SK-N-SH treated with all-trans-retinoic acid at 6 μM for 48 hours (cell line): Measurements from ENCODE around the gene LMF1.

Experiments used
- ATAC-seq: fragments of 200-7000 bp; cut with Tn5 transposase; 3 replicates; pipeline ENCODE4 v1.9.1; 2020; ENCODE audit warnings: mild to moderate bottlenecking, moderate library complexity
- ARNTL ChIP-seq: fragments of 450-650 bp; formaldehyde crosslinking; IDR thresholded peaks from 2 replicates; pipeline ENCODE4 v1.5.0; 2020; ENCODE audit warnings: low read depth, mild to moderate bottlenecking, moderate library complexity, borderline replicate concordance
- BACH2 ChIP-seq: fragments of 250-450 bp; sonication (Bioruptor Pico); IDR thresholded peaks from 2 replicates; pipeline ENCODE4 v1.9.0; 2021; ENCODE audit warnings: mild to moderate bottlenecking, borderline replicate concordance
- CSDC2 ChIP-seq: fragments of 250-450 bp; sonication (Bioruptor Pico); IDR thresholded peaks from 2 replicates; pipeline ENCODE4 v1.5.0; 2020; ENCODE audit warnings: mild to moderate bottlenecking, moderate library complexity
- ESRRG ChIP-seq: fragments of 250-450 bp; sonication (Bioruptor Pico); IDR thresholded peaks from 2 replicates; pipeline ENCODE4 v1.6.1; 2021; ENCODE audit warnings: mild to moderate bottlenecking
- GLIS3 ChIP-seq: fragments of 250-450 bp; sonication (Bioruptor Pico); IDR thresholded peaks from 2 replicates; pipeline ENCODE4 v1.5.0; 2020; ENCODE audit warnings: mild to moderate bottlenecking, moderate library complexity
- ISL1 ChIP-seq: fragments of 250-450 bp; sonication (Bioruptor Pico); IDR thresholded peaks from 2 replicates; pipeline ENCODE4 v2.1.2; 2022; ENCODE audit warnings: mild to moderate bottlenecking, moderate library complexity
- OSR1 ChIP-seq: fragments of 250-450 bp; sonication (Bioruptor Pico); IDR thresholded peaks from 2 replicates; pipeline ENCODE4 v1.8.0; 2022; ENCODE audit warnings: moderate library complexity, mild to moderate bottlenecking, inconsistent platforms
- PPARA ChIP-seq: fragments of 250-450 bp; sonication (Bioruptor Pico); IDR thresholded peaks from 2 replicates; pipeline ENCODE4 v1.5.0; 2020; ENCODE audit warnings: mild to moderate bottlenecking, borderline replicate concordance
- RARB ChIP-seq: fragments of 250-450 bp; sonication (Bioruptor Pico); IDR thresholded peaks from 2 replicates; pipeline ENCODE4 v1.8.0; 2021; ENCODE audit warnings: mild to moderate bottlenecking, moderate library complexity
- SNAI2 ChIP-seq: fragments of 250-450 bp; sonication (Bioruptor Pico); IDR thresholded peaks from 2 replicates; pipeline ENCODE4 v1.5.0; 2020; ENCODE audit warnings: mild to moderate bottlenecking, moderate library complexity
- TOX ChIP-seq: fragments of 250-450 bp; sonication (Bioruptor Pico); IDR thresholded peaks from 2 replicates; pipeline ENCODE4 v1.8.0; 2021; ENCODE audit warnings: mild to moderate bottlenecking, moderate library complexity, borderline replicate concordance
- TSHZ2 ChIP-seq: fragments of 250-450 bp; sonication (Bioruptor Pico); IDR thresholded peaks from 2 replicates; pipeline ENCODE4 v1.5.0; 2020; ENCODE audit warnings: mild to moderate bottlenecking, moderate library complexity
- ZC3H10 ChIP-seq: fragments of 250-450 bp; sonication (Bioruptor Pico); IDR thresholded peaks from 2 replicates; pipeline ENCODE4 v1.5.1; 2021; ENCODE audit warnings: mild to moderate bottlenecking, moderate library complexity
- ZFP3 ChIP-seq: fragments of 250-450 bp; sonication (Bioruptor Pico); IDR thresholded peaks from 2 replicates; pipeline ENCODE4 v1.5.0; 2020; ENCODE audit warnings: mild to moderate bottlenecking, moderate library complexity
- ZFP30 ChIP-seq: fragments of 450-650 bp; formaldehyde crosslinking; IDR thresholded peaks from 2 replicates; pipeline ENCODE4 v1.5.0; 2022; ENCODE audit warnings: mild to moderate bottlenecking, moderate library complexity
- ZNF565 ChIP-seq: fragments of 450-650 bp; formaldehyde crosslinking; conservative IDR thresholded peaks from 2 replicates; pipeline ENCODE4 v1.5.0; 2020; ENCODE audit warnings: low read depth, mild to moderate bottlenecking, moderate library complexity
- ZNF70 ChIP-seq: fragments of 450-650 bp; formaldehyde crosslinking; IDR thresholded peaks from 2 replicates; pipeline ENCODE4 v1.5.0; 2020; ENCODE audit warnings: mild to moderate bottlenecking, moderate library complexity
- TF ChIP-seq, protein P1 (sequence below): fragments of 250-450 bp; sonication (Bioruptor Pico); IDR thresholded peaks from 2 replicates; pipeline ENCODE4 v1.8.0; 2021; ENCODE audit warnings: low read depth, mild to moderate bottlenecking, moderate library complexity, borderline replicate concordance
- TF ChIP-seq, protein P2 (sequence below): fragments of 250-450 bp; sonication (Bioruptor Pico); IDR thresholded peaks from 2 replicates; pipeline ENCODE4 v1.8.0; 2020; ENCODE audit warnings: mild to moderate bottlenecking, moderate library complexity, borderline replicate concordance
- TF ChIP-seq, protein P3 (sequence below): fragments of 250-450 bp; sonication (Bioruptor Pico); IDR thresholded peaks from 2 replicates; pipeline ENCODE4 v1.5.1; 2021; ENCODE audit warnings: mild to moderate bottlenecking, moderate library complexity
- TF ChIP-seq, protein P4 (sequence below): fragments of 250-450 bp; sonication (Bioruptor Pico); IDR thresholded peaks from 2 replicates; pipeline ENCODE4 v1.5.1; 2020; ENCODE audit warnings: low read depth, mild to moderate bottlenecking, moderate library complexity

Gene LMF1

GRCh38 chr16:827513-827912 is 143.3 kb downstream of the LMF1 start:
- no peak for ATAC-seq
- TF ChIP-seq, protein P1, sequence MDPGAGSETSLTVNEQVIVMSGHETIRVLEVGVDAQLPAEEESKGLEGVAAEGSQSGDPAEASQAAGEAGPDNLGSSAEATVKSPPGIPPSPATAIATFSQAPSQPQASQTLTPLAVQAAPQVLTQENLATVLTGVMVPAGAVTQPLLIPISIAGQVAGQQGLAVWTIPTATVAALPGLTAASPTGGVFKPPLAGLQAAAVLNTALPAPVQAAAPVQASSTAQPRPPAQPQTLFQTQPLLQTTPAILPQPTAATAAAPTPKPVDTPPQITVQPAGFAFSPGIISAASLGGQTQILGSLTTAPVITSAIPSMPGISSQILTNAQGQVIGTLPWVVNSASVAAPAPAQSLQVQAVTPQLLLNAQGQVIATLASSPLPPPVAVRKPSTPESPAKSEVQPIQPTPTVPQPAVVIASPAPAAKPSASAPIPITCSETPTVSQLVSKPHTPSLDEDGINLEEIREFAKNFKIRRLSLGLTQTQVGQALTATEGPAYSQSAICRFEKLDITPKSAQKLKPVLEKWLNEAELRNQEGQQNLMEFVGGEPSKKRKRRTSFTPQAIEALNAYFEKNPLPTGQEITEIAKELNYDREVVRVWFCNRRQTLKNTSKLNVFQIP, result no peak
- TF ChIP-seq, protein P2, sequence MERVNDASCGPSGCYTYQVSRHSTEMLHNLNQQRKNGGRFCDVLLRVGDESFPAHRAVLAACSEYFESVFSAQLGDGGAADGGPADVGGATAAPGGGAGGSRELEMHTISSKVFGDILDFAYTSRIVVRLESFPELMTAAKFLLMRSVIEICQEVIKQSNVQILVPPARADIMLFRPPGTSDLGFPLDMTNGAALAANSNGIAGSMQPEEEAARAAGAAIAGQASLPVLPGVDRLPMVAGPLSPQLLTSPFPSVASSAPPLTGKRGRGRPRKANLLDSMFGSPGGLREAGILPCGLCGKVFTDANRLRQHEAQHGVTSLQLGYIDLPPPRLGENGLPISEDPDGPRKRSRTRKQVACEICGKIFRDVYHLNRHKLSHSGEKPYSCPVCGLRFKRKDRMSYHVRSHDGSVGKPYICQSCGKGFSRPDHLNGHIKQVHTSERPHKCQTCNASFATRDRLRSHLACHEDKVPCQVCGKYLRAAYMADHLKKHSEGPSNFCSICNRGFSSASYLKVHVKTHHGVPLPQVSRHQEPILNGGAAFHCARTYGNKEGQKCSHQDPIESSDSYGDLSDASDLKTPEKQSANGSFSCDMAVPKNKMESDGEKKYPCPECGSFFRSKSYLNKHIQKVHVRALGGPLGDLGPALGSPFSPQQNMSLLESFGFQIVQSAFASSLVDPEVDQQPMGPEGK, result no peak
- TF ChIP-seq ZNF70 (no peak), CSDC2 (no peak)
- TF ChIP-seq, protein P3, sequence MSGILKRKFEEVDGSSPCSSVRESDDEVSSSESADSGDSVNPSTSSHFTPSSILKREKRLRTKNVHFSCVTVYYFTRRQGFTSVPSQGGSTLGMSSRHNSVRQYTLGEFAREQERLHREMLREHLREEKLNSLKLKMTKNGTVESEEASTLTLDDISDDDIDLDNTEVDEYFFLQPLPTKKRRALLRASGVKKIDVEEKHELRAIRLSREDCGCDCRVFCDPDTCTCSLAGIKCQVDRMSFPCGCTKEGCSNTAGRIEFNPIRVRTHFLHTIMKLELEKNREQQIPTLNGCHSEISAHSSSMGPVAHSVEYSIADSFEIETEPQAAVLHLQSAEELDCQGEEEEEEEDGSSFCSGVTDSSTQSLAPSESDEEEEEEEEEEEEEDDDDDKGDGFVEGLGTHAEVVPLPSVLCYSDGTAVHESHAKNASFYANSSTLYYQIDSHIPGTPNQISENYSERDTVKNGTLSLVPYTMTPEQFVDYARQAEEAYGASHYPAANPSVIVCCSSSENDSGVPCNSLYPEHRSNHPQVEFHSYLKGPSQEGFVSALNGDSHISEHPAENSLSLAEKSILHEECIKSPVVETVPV (CRISPR knock-in tag), result no peak

DNA sequence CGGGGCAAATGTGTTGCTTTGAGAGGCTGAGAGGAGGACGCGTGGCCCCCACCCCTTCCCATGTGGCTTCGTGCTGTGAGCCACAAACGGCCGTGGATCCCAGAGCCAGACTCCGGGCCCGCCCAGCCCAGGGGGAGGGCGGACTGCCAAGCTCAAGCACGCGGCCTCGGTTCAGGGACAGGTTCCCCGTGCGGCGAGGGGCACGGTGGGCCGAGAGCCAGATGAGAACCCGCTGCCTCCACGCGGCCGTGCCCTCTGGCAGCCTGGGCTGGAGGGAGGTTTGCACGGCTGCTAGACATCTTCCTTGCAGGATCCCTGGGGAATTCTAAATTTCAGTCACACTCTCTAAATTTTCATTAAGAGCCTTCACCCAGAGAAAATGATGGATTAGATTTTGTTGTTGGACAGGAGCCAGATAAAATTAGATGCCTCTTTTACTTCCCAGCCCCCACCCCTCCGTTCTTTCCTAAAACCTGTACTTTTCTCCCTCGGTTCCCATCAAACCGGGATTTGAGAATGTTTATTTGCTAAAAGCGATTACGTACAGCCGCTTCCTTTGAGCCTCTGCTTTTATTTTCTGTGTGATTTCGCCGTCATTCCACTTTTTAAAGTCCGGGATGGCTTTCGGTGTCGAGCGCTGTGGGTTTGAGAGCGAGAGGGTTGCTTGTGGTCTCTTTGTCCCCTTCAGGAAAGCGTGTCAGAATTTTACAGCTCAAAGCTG is 145.3 kb downstream of the LMF1 start:
- TF ChIP-seq ISL1 (CRISPR knock-in tag) (no peak), TOX (no peak), CSDC2 (no peak), ZNF565 (CRISPR knock-in tag) (no peak), ZFP3 (CRISPR knock-in tag) (no peak), ZFP30 (no peak), ZC3H10 (no peak), OSR1 (no peak), ESRRG (CRISPR knock-in tag) (no peak), RARB (no peak), SNAI2 (CRISPR knock-in tag) (no peak), GLIS3 (CRISPR knock-in tag) (no peak), PPARA (CRISPR knock-in tag) (no peak), BACH2 (no peak), ARNTL (CRISPR knock-in tag) (no peak), TSHZ2 (CRISPR knock-in tag) (no peak), ZNF70 (no peak)
- TF ChIP-seq, protein P3 (CRISPR knock-in tag), result no peak
- TF ChIP-seq, protein P4, sequence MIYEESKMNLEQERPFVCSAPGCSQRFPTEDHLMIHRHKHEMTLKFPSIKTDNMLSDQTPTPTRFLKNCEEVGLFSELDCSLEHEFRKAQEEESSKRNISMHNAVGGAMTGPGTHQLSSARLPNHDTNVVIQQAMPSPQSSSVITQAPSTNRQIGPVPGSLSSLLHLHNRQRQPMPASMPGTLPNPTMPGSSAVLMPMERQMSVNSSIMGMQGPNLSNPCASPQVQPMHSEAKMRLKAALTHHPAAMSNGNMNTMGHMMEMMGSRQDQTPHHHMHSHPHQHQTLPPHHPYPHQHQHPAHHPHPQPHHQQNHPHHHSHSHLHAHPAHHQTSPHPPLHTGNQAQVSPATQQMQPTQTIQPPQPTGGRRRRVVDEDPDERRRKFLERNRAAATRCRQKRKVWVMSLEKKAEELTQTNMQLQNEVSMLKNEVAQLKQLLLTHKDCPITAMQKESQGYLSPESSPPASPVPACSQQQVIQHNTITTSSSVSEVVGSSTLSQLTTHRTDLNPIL (CRISPR knock-in tag), result no peak
- TF ChIP-seq, protein P1, result no peak
- TF ChIP-seq, all 23 proteins: peak for 0
- peak; percentile 37; the same call in 2 of the 3 replicates for ATAC-seq
